ENCODE measurements around the gene TMTC1.

Gene TMTC1

GRCh38 chr12:29656762-29657538, 126.8 kb downstream of the TMTC1 start:
- Histone ChIP-seq H3K4me3 (ENCODE audit: low read depth, low read length) (no peak overlapping the region), H3K9ac (no peak overlapping the region), H3K79me2 (no peaks in the 10 kb centered on the region), H3K27ac (peak overlapping the region; percentile 25), H3K4me2 (ENCODE audit: low read length) (no peak overlapping the region), H2AFZ (no peak overlapping the region), H3K27me3 (ENCODE audit: control insufficient read depth, insufficient read depth, low read length) (no peaks in the 10 kb centered on the region), H3K4me1 (peaks cover 21% of the 10 kb centered on the region), H3K9me3 (ENCODE audit: control insufficient read depth, low read length) (no peaks in the 10 kb centered on the region), H3K36me3 (ENCODE audit: control insufficient read depth, insufficient read depth, low read length) (no peaks in the 10 kb centered on the region)
- no peak for TF ChIP-seq CTCF (IDR thresholded peaks at IDR 0.05)

GRCh38 chr12:29655861-29656260, 127.9 kb downstream of the TMTC1 start:
- no peak for TF ChIP-seq CTCF (IDR thresholded peaks at IDR 0.05)
- Histone ChIP-seq H3K9ac (no peak overlapping the region), H3K79me2 (no peaks in the 10 kb centered on the region), H3K9me3 (ENCODE audit: control insufficient read depth, low read length) (no peaks in the 10 kb centered on the region), H2AFZ (no peak overlapping the region), H3K4me1 (peaks cover 30% of the 10 kb centered on the region), H3K4me2 (ENCODE audit: low read length) (no peak overlapping the region), H3K27me3 (ENCODE audit: control insufficient read depth, insufficient read depth, low read length) (no peaks in the 10 kb centered on the region), H3K36me3 (ENCODE audit: control insufficient read depth, insufficient read depth, low read length) (no peaks in the 10 kb centered on the region), H3K27ac (no peak overlapping the region), H3K4me3 (ENCODE audit: low read depth, low read length) (no peak overlapping the region)

GRCh38 chr12:29653286-29653685, 130.5 kb downstream of the TMTC1 start:
- Histone ChIP-seq H3K9me3 (ENCODE audit: control insufficient read depth, low read length) (no peaks in the 10 kb centered on the region), H3K27ac (no peak overlapping the region), H2AFZ (no peak overlapping the region), H3K4me1 (peaks cover 23% of the 10 kb centered on the region), H3K4me3 (ENCODE audit: low read depth, low read length) (no peak overlapping the region), H3K9ac (no peak overlapping the region), H3K79me2 (no peaks in the 10 kb centered on the region), H3K4me2 (ENCODE audit: low read length) (no peak overlapping the region), H3K36me3 (ENCODE audit: control insufficient read depth, insufficient read depth, low read length) (no peaks in the 10 kb centered on the region), H3K27me3 (ENCODE audit: control insufficient read depth, insufficient read depth, low read length) (no peaks in the 10 kb centered on the region)
- no peak for TF ChIP-seq CTCF (IDR thresholded peaks at IDR 0.05)

GRCh38 chr12:29650371-29650770, 133.4 kb downstream of the TMTC1 start:
- H3K36me3 ChIP-seq (ENCODE audit: control insufficient read depth, insufficient read depth, low read length): no peaks in the 10 kb centered on the region
- H3K9ac ChIP-seq: no peak overlapping the region
- no peak for TF ChIP-seq CTCF (IDR thresholded peaks at IDR 0.05)
- no peaks in the 10 kb centered on the region for H3K79me2 ChIP-seq
- H3K9me3 ChIP-seq (ENCODE audit: control insufficient read depth, low read length): no peaks in the 10 kb centered on the region
- no peak overlapping the region for H3K27ac ChIP-seq
- no peaks in the 10 kb centered on the region for H3K27me3 ChIP-seq (ENCODE audit: control insufficient read depth, insufficient read depth, low read length)
- no peak overlapping the region for H2AFZ ChIP-seq
- no peak overlapping the region for H3K4me2 ChIP-seq (ENCODE audit: low read length)
- H3K4me1 ChIP-seq: peaks cover 26% of the 10 kb centered on the region
- no peak overlapping the region for H3K4me3 ChIP-seq (ENCODE audit: low read depth, low read length)

DNA sequence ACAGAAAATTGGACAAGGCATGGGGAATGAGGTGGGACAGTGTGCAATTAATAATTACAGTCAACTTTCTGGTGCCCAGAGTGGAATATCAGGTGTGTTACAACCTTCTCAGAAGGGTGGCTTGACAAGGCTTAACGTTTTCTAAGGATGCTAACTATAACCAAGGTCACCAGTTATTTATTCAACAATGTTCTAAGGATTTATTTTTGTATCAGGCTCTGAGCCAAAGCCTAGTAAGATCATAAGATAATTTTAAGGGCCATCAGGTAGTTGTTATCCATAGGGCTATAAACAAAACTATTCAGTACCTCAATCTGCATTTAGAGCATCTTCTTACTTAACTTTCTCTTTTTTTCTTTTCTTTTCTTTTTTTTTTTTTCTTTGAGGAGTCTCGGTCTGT, 134.0 kb downstream of the TMTC1 start:
- H3K9me3 ChIP-seq (ENCODE audit: control insufficient read depth, low read length): no peaks in the 10 kb centered on the region
- H3K36me3 ChIP-seq (ENCODE audit: control insufficient read depth, insufficient read depth, low read length): no peaks in the 10 kb centered on the region
- peaks cover 28% of the 10 kb centered on the region for H3K4me1 ChIP-seq
- no peak overlapping the region for H2AFZ ChIP-seq
- H3K4me3 ChIP-seq (ENCODE audit: low read depth, low read length): no peak overlapping the region
- H3K27ac ChIP-seq: no peak overlapping the region
- H3K79me2 ChIP-seq: no peaks in the 10 kb centered on the region
- H3K9ac ChIP-seq: no peak overlapping the region
- no peak for TF ChIP-seq CTCF (IDR thresholded peaks at IDR 0.05)
- H3K4me2 ChIP-seq (ENCODE audit: low read length): no peak overlapping the region
- no peaks in the 10 kb centered on the region for H3K27me3 ChIP-seq (ENCODE audit: control insufficient read depth, insufficient read depth, low read length)
